AG09309 (cell line): ENCODE data around the gene BCO2.
A peak's percentile ranks its signal among the peaks of the same experiment; 100 is the strongest.

ENCODE experiments used
- DNase-seq: peaks from one replicate; pipeline ENCODE4 v3.0.0-alpha.2; 2010; ENCODE audit warnings: low read depth
- H3K4me3 ChIP-seq: 2 replicates; pipeline ENCODE4 v1.5.1; 2011; ENCODE audit warnings: mild to moderate bottlenecking, low read depth, low read length, moderate library complexity; ENCODE audit not compliant: control insufficient read depth
- TF ChIP-seq, protein P1 (sequence below): IDR thresholded peaks from 2 replicates; pipeline ENCODE4 v1.5.1; 2011; ENCODE audit warnings: mild to moderate bottlenecking, low read depth, low read length, inconsistent platforms; ENCODE audit not compliant: insufficient read depth, control insufficient read depth; ENCODE audit errors: missing control alignments

BCO2 gene

DNA sequence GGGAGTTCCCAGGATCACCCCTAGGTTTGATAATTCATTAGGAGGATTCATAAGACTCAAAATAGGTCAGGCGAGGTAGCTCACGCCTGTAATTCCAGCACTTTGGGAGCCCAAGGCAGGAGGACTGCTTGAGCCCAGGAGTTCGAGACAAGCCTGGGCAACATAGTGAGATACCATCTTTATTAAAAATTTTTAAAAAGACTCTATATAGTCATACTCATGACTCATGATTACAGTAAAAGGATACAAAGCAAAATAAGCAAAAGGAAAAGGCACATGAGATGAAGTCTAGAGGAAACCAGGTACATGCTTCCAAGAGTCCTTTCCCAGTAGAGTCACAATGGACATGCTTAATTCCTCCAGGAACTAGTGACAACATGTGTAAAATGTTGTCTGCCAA, 37.0 kb downstream of the BCO2 start:
- TF ChIP-seq, protein P1, sequence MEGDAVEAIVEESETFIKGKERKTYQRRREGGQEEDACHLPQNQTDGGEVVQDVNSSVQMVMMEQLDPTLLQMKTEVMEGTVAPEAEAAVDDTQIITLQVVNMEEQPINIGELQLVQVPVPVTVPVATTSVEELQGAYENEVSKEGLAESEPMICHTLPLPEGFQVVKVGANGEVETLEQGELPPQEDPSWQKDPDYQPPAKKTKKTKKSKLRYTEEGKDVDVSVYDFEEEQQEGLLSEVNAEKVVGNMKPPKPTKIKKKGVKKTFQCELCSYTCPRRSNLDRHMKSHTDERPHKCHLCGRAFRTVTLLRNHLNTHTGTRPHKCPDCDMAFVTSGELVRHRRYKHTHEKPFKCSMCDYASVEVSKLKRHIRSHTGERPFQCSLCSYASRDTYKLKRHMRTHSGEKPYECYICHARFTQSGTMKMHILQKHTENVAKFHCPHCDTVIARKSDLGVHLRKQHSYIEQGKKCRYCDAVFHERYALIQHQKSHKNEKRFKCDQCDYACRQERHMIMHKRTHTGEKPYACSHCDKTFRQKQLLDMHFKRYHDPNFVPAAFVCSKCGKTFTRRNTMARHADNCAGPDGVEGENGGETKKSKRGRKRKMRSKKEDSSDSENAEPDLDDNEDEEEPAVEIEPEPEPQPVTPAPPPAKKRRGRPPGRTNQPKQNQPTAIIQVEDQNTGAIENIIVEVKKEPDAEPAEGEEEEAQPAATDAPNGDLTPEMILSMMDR = no peak
- DNase-seq = no peak
- no peak overlapping the region for H3K4me3 ChIP-seq

DNA sequence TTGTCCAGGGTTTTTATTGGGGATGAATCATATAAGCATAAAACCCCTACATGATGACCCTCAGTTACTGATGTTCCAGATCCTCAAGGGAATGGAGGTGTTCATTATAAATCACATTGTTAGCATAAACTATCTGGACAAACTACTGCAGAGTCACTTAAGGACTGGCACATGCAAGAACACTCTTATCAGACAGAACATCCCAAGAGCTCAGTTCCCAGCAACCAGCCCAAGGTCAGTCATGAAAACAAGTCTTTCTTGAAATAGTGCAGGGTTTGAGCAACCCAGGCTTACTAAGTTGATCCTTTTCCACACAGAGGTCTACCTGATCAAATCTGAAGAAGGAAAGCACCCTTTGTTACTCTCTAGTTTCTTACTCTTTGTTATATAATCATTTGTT, 37.4 kb downstream of the BCO2 start:
- TF ChIP-seq, protein P1 = no peak
- no peak overlapping the region for H3K4me3 ChIP-seq
- no peak for DNase-seq

DNA sequence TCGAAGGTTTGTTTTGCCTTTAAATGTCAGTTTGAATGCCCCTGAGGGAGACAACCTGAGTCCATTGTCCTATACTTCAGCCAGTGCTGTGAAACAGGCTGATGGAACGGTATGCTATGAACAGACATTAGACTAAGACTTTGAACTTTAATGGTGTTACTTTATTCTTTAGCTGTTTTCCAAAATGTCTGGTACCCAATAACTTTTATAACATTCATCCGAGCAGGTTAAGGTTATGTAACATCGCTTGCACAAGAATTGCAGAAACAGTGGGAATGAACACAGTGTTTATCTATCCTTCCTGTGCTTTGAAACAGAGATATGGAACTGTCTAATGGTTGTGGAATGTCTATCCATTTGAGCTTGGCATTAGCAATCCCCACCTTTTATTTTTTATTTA, 38.4 kb downstream of the BCO2 start:
- no peak for DNase-seq
- no peak overlapping the region for H3K4me3 ChIP-seq
- TF ChIP-seq, protein P1 = no peak

DNA sequence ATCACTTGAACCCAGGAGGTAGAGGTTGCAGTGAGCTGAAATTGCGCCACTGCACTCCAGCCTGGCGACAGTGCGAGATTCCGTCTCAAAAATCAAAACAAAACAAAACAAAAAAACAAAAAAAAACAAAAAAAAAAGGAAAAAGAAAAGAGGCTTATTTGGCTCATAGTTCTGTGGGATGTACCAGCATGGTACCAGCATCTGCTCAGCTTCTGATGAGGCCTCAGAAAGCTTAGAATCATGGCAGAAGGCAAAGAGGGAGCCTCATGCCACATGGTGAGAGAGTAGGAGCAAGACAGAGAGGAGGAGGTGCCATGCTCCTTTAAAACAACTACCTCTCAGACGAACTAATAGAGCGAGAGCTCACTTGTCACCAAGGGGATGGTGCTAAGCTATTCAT, 40.3 kb downstream of the BCO2 start:
- DNase-seq = no peak
- TF ChIP-seq, protein P1 = no peak
- H3K4me3 ChIP-seq = no peak overlapping the region

DNA sequence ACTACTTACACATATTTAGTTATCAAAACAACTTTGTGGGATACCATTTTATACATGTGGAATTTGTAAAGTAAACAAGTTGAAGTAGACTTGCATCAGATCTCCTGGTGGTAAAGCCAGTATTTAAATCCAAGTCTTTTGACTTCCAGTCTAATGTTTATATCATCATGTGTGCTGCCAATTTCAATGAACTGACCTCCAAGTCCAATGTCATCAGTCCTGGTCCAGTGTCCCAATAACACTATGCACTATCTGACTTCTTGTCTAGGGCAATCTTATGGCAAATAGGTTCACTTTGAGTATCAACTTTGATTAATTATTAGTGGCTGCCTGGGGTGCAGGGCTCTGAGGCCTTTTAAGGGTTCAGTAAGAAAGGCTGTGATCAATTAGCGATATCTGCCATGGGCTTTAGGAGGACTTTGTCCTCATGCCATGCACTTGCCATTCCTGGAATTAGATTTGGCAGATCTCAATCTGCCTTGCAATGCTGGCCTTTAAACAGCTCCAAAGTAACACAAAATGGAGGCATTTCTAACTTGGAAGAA, 41.3 kb downstream of the BCO2 start:
- no peak for DNase-seq
- TF ChIP-seq, protein P1 = no peak
- no peak overlapping the region for H3K4me3 ChIP-seq

DNA sequence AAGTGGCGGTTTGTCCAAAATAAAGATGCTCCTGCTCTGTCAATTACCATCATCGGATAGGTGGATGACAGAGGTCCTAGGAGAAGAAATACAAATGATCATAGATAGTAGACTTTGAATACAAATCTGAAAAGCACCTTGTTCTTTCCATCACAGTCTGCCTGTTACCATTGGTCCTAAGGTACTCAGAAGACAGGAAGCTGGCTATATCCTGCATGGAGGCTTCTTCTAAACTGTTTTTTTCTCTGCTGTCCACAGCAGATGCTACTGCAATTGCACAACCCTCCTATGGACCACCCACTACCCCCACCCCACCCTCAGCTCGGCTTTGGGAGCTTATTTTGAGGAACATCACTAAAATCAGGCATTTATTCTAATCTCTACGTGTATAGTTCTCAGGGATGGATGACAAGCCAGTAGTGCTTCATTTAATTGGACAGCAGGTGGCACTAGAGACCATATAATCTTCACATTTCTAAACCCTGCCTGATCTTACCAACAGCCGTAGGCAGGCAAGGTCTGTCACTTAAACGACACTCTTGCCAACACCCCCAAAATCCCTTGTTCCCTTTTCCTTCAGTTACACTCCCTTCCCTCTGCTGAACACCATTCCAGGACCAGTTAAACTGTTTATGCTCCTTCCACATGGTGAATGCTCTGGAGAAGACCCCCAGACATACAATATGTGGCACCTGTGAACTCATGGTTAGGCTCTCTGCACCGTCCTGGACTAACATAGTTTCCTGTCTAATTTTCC, 44.3 kb downstream of the BCO2 start:
- peak; percentile 47 for DNase-seq
- TF ChIP-seq, protein P1 = peak; percentile 65
- H3K4me3 ChIP-seq = no peak overlapping the region
